DND-41 (cell line): ENCODE measurements around the gene HHLA2.

ENCODE experiments used
- ATAC-seq: fragments of 200-7000 bp; cut with Tn5 transposase; 3 replicates; pipeline ENCODE4 v1.9.1; 2021; ENCODE audit warnings: low read depth; ENCODE audit not compliant: insufficient read depth
- DNase-seq: peaks from one replicate; pipeline ENCODE4 v3.0.0-alpha.2; 2020
- H2AFZ ChIP-seq: 2 replicates; pipeline ENCODE4 v1.6.0; 2012; ENCODE audit warnings: low read depth, low read length
- H3K27ac ChIP-seq: 2 replicates; pipeline ENCODE4 v1.5.1; 2012; ENCODE audit warnings: low read length, inconsistent platforms
- H3K27me3 ChIP-seq: fragments of 200-600 bp; sonication (generic); 2 replicates; pipeline ENCODE4 v1.6.0; 2012; ENCODE audit warnings: low read length, mild to moderate bottlenecking, inconsistent platforms; ENCODE audit not compliant: insufficient read depth, poor library complexity
- H3K36me3 ChIP-seq: 2 replicates; pipeline ENCODE4 v1.5.1; 2012; ENCODE audit warnings: low read length, inconsistent platforms; ENCODE audit not compliant: insufficient read depth
- H3K4me1 ChIP-seq: 2 replicates; pipeline ENCODE4 v1.5.1; 2012; ENCODE audit warnings: mild to moderate bottlenecking, low read length; ENCODE audit not compliant: insufficient read depth
- H3K4me2 ChIP-seq: 2 replicates; pipeline ENCODE4 v1.6.0; 2012; ENCODE audit warnings: mild to moderate bottlenecking, moderate library complexity, low read length, inconsistent platforms; ENCODE audit not compliant: insufficient read depth
- H3K4me3 ChIP-seq, 2 experiments: fragments of 200-600 bp in 1 of 2; shearing (Covaris generic) in 1 of 2; 2 replicates each; pipeline ENCODE4 v1.5.1; 2012 to 2016; ENCODE audit warnings: inconsistent platforms in 2 of 2, low read length in 2 of 2, mild to moderate bottlenecking in 2 of 2, low read depth in 1 of 2, moderate library complexity in 1 of 2
- H3K79me2 ChIP-seq: 2 replicates; pipeline ENCODE4 v1.6.0; 2012; ENCODE audit warnings: low read length, inconsistent platforms; ENCODE audit not compliant: insufficient read depth
- H3K9ac ChIP-seq: 2 replicates; pipeline ENCODE4 v1.6.0; 2012; ENCODE audit warnings: low read depth, mild to moderate bottlenecking, inconsistent platforms, low read length, moderate library complexity
- H3K9me3 ChIP-seq: 2 replicates; pipeline ENCODE4 v1.5.1; 2012; ENCODE audit warnings: low read length, moderate library complexity, mild to moderate bottlenecking, inconsistent platforms; ENCODE audit not compliant: insufficient read depth, severe bottlenecking
- H4K20me1 ChIP-seq: 2 replicates; pipeline ENCODE4 v1.6.0; 2012; ENCODE audit warnings: low read length; ENCODE audit not compliant: insufficient read depth
- EZH2 ChIP-seq: IDR thresholded peaks from 3 replicates; pipeline ENCODE4 v1.6.1; 2012; ENCODE audit warnings: borderline replicate concordance, low read depth, mild to moderate bottlenecking, moderate library complexity, low read length, inconsistent platforms; ENCODE audit not compliant: severe bottlenecking
- TF ChIP-seq, protein P1 (sequence below): IDR thresholded peaks from 2 replicates; pipeline ENCODE4 v1.5.1; 2012; ENCODE audit warnings: borderline replicate concordance, low read length, moderate library complexity, mild to moderate bottlenecking; ENCODE audit not compliant: poor library complexity, severe bottlenecking; ENCODE audit errors: extremely low read depth

HHLA2 gene

DNA sequence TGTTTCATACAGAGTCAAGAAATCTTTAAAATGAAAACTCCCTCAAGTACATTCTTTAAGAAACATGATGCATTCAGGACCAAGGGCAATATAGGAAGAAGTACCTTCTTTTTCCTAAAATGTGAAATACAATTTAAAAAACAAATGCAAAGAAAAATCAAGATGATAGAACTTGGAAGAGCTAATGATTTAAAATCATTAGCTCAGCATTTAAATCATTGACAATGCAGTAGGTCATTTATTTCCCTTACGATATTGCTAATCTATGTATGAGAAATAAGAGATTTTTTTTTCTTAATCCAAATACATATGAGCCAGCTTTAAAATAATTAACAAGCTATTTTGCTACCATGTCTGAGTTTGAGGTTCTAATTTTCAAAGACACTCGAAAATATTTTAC lies 105.5 kb downstream of the HHLA2 start:
- Histone ChIP-seq H3K9ac (no peak overlapping the region), H3K27me3 (no peaks in the 10 kb centered on the region), H2AFZ (no peak overlapping the region), H3K9me3 (no peaks in the 10 kb centered on the region), H3K4me3 (no peak overlapping the region), H3K4me2 (no peak overlapping the region), H4K20me1 (no peaks in the 10 kb centered on the region), H3K36me3 (no peaks in the 10 kb centered on the region), H3K79me2 (no peaks in the 10 kb centered on the region), H3K27ac (no peak overlapping the region), H3K4me1 (no peaks in the 10 kb centered on the region)
- TF ChIP-seq EZH2 = no peak
- TF ChIP-seq, protein P1, sequence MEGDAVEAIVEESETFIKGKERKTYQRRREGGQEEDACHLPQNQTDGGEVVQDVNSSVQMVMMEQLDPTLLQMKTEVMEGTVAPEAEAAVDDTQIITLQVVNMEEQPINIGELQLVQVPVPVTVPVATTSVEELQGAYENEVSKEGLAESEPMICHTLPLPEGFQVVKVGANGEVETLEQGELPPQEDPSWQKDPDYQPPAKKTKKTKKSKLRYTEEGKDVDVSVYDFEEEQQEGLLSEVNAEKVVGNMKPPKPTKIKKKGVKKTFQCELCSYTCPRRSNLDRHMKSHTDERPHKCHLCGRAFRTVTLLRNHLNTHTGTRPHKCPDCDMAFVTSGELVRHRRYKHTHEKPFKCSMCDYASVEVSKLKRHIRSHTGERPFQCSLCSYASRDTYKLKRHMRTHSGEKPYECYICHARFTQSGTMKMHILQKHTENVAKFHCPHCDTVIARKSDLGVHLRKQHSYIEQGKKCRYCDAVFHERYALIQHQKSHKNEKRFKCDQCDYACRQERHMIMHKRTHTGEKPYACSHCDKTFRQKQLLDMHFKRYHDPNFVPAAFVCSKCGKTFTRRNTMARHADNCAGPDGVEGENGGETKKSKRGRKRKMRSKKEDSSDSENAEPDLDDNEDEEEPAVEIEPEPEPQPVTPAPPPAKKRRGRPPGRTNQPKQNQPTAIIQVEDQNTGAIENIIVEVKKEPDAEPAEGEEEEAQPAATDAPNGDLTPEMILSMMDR = no peak
- ATAC-seq (no peak), DNase-seq (no peak)

DNA sequence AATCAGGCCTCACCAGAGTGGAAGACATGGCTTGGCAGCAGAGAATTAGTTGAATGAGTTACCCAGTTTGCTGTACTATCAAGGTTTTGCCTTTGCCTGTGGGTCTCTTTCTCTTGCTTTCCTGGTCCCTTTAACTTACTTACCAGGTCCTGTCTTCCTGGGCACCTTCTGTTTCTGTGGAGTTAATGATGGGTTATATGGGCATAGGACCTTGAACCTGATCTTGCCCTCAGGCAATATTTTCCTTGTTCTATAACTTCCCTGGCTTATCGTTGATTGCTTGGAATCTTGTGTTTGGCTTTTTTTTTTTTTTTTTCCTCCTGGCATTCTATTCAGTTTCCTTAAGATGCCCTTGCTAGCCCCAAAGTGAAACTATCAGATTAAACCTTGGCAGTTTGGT lies 106.8 kb downstream of the HHLA2 start:
- no peaks in the 10 kb centered on the region for H3K9me3 ChIP-seq
- no peak overlapping the region for H3K4me2 ChIP-seq
- H3K9ac ChIP-seq = no peak overlapping the region
- no peaks in the 10 kb centered on the region for H3K4me1 ChIP-seq
- no peaks in the 10 kb centered on the region for H3K27me3 ChIP-seq
- DNase-seq (no peak), ATAC-seq (no peak)
- H3K36me3 ChIP-seq = no peaks in the 10 kb centered on the region
- H3K4me3 ChIP-seq = no peak overlapping the region
- no peaks in the 10 kb centered on the region for H4K20me1 ChIP-seq
- H3K79me2 ChIP-seq = no peaks in the 10 kb centered on the region
- no peak overlapping the region for H2AFZ ChIP-seq
- H3K27ac ChIP-seq = no peak overlapping the region
- TF ChIP-seq, protein P1 = no peak
- TF ChIP-seq EZH2 = no peak

DNA sequence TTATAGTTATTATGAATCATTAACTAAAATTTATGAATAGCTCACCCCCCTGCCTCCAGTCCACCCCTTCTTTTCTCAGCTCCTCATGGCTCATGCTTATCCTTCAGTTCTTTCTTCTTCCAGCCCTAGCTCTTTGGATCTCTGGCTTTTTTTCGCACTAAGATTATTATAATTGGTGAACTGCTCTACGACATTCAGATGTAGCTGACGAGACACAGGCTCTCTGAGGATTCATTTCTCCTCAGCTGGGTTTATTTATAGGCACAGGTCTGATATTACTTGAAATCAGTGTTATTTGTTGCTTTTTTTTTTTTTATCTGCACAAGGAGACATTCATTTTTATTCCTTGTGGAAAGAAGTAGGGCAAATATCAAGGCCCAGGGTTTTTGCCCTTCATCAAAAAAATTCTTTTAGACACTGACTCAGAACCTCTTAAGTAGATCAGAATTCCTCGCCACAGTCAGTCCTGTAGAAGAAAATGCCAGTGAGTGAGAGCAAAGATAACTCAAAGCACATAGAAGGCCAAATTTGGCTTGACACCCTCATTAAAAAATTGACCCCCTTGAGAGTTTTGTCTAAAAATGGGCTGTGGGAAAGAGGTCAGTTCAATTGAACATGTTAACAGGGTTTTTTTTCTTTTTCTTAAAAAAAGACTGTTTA lies 107.5 kb downstream of the HHLA2 start:
- no peak for DNase-seq
- no peak overlapping the region for H3K27ac ChIP-seq

More for the DNA sequence above, 107.5 kb downstream of the HHLA2 start:
- no peak overlapping the region for H3K9ac ChIP-seq
- no peaks in the 10 kb centered on the region for H3K9me3 ChIP-seq
- H3K4me2 ChIP-seq = no peak overlapping the region
- no peak for ATAC-seq
- TF ChIP-seq, protein P1 = no peak
- no peak for TF ChIP-seq EZH2
- no peaks in the 10 kb centered on the region for H3K4me1 ChIP-seq
- no peak overlapping the region for H3K4me3 ChIP-seq
- no peak overlapping the region for H2AFZ ChIP-seq
- H3K27me3 ChIP-seq = no peaks in the 10 kb centered on the region
- no peaks in the 10 kb centered on the region for H4K20me1 ChIP-seq
- no peaks in the 10 kb centered on the region for H3K36me3 ChIP-seq
- no peaks in the 10 kb centered on the region for H3K79me2 ChIP-seq
